HL-60 (cell line): ENCODE measurements around the gene PTPRN2.
"Not testable (repeated sequence)": the region's sequence is repeated elsewhere in the genome, so short reads cannot be mapped to it uniquely, and the experiment has no call there.

Source experiments
- DNase-seq, 2 experiments: peaks; one replicate each; pipeline ENCODE4 v3.0.0-alpha.2; 2010 to 2020; ENCODE audit warnings: low read depth in 1 of 2, low spot score in 1 of 2
- H3K27ac ChIP-seq: fragments of 250-450 bp; sonication (Bioruptor Pico); replicated peaks from 2 replicates; pipeline ENCODE4 v1.5.1; 2020; ENCODE audit warnings: mild to moderate bottlenecking, moderate library complexity
- H3K27me3 ChIP-seq: fragments of 250-450 bp; sonication (Bioruptor Pico); 2 replicates; pipeline ENCODE4 v1.5.1; 2021; ENCODE audit warnings: mild to moderate bottlenecking, moderate library complexity; ENCODE audit not compliant: insufficient read depth, poor library complexity, severe bottlenecking
- H3K4me3 ChIP-seq: replicated peaks from 2 replicates; pipeline ENCODE4 v1.5.1; 2011; ENCODE audit warnings: mild to moderate bottlenecking, control low read depth, low read length; ENCODE audit not compliant: insufficient read depth
- CTCF ChIP-seq: IDR thresholded peaks from one replicate; pipeline ENCODE4 v1.5.1; 2011; ENCODE audit warnings: low read length, control low read depth, inconsistent platforms; ENCODE audit not compliant: insufficient read depth
- GABPA ChIP-seq: IDR thresholded peaks from 2 replicates; pipeline ENCODE4 v1.6.1; 2012; ENCODE audit warnings: low read depth
- POLR2AphosphoS5 ChIP-seq: IDR thresholded peaks from 2 replicates; pipeline ENCODE4 v1.6.1; 2012; ENCODE audit warnings: low read depth
- REST ChIP-seq: IDR thresholded peaks from 2 replicates; pipeline ENCODE4 v1.6.1; 2012; ENCODE audit warnings: low read depth; ENCODE audit not compliant: insufficient replicate concordance
- SPI1 ChIP-seq: IDR thresholded peaks from 2 replicates; pipeline ENCODE4 v1.6.1; 2012; ENCODE audit warnings: low read depth, mild to moderate bottlenecking, borderline replicate concordance

The PTPRN2 gene

DNA sequence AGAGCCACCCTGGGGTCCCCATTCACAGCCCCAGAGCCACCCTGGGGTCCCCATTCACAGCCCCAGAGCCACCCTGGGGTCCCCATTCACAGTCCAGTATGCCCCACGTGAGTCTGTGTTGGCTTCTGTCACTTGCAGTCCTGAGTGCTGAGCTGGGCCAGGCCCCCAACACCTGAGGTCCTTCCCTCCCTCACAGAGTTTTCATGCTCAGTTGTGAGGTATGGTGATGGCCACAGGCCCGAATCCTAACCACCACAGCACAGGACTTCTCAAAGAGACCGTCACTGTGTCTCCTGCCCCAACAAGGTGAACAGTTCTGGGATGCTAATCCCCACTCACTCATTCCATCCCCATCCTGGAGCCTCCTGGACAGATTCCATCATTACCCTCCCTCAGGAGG lies 239.2 kb downstream of the PTPRN2 start:
- TF ChIP-seq POLR2AphosphoS5 (no peak), SPI1 (no peak)
- no peak overlapping the region for H3K27ac ChIP-seq
- no peak overlapping the region for H3K4me3 ChIP-seq
- no peak for DNase-seq
- H3K27me3 ChIP-seq = no peaks in the 10 kb centered on the region

- not testable (repeated sequence) for H3K4me3 ChIP-seq, DNase-seq, H3K27me3 ChIP-seq, H3K27ac ChIP-seq
Measured at GRCh38 chr7:158348039-158348438, 239.6 kb downstream of the PTPRN2 start.

- no peaks in the 10 kb centered on the region for H3K27me3 ChIP-seq
- no peak overlapping the region for H3K27ac ChIP-seq
- no peak for DNase-seq
- H3K4me3 ChIP-seq = no peak overlapping the region
- TF ChIP-seq REST = no peak
- TF ChIP-seq GABPA = no peak
- TF ChIP-seq POLR2AphosphoS5 = no peak
- no peak for TF ChIP-seq CTCF
- TF ChIP-seq SPI1 = no peak
Measured at GRCh38 chr7:158345731-158346130, 241.9 kb downstream of the PTPRN2 start.

GRCh38 chr7:158344706-158345300 lies 242.8 kb downstream of the PTPRN2 start:
- H3K27me3 ChIP-seq = no peaks in the 10 kb centered on the region
- no peak for DNase-seq
- H3K27ac ChIP-seq = no peak overlapping the region
- H3K4me3 ChIP-seq = no peak overlapping the region
- TF ChIP-seq CTCF (no peak), POLR2AphosphoS5 (no peak), SPI1 (no peak), GABPA (no peak), REST (no peak)

DNA sequence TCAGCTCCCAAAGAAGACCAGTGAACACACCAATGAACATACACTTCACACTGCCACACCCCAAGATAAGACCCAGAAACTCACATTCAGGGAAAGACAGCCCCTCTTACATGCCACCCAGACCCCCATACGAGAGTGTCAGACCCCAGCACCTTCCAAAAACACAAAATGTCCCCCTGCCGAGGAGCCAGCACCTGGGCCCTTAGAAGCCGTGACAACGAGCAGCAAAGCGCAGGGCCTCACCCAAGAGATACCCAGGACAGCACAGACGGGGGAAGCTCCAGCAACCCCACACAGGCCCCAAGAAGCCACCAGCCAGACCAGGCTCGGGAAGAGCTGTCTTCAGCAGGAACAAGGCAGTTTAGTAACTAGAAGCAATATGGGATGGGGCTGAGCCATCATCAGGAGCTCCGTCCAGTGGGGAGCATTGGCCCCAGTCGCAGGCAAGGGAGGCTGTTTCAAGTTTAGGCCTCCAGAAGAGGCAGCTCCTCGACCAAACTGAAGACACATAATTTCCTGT lies 243.6 kb downstream of the PTPRN2 start:
- TF ChIP-seq SPI1 (no peak), REST (no peak), CTCF (no peak), POLR2AphosphoS5 (no peak), GABPA (no peak)
- no peaks in the 10 kb centered on the region for H3K27me3 ChIP-seq
- no peak overlapping the region for H3K4me3 ChIP-seq
- no peak for DNase-seq
- H3K27ac ChIP-seq = no peak overlapping the region
